SK-N-SH (cell line): ENCODE data around the gene FAM234A. TPM values are rescaled to one million over a fixed set of nuclear protein-coding genes. Genes with fewer than 3 reads are reported as not detected.

Experiments used
- CTCF ChIA-PET: fragments of 300-600, 350-600 bp; formaldehyde crosslinking; extraction: SDS; loops from one replicate; lab custom pipeline; 2021; lab: Yijun Ruan, JAX
- POLR2A ChIA-PET: fragments of 350-600 bp; sonication (Branson Sonifier 250); formaldehyde crosslinking; extraction: SDS; loops from one replicate; lab custom pipeline; 2020; ENCODE audit warnings: antibody characterized with exemption, inconsistent platforms; lab: Yijun Ruan, JAX
- DNase-seq: peaks from one replicate; pipeline ENCODE4 v3.0.0; 2012
- H2AFZ ChIP-seq: fragments of 200-600 bp; sonication (generic); 2 replicates; pipeline ENCODE4 v1.8.1; 2016; ENCODE audit warnings: antibody characterized with exemption, mild to moderate bottlenecking, low read depth
- H3F3A ChIP-seq: fragments of 200-600 bp; sonication (generic); replicated peaks from 2 replicates; pipeline ENCODE3; 2016; ENCODE audit warnings: antibody characterized with exemption, mild to moderate bottlenecking; ENCODE audit not compliant: insufficient read depth
- H3K27ac ChIP-seq, 2 experiments: fragments of 200-500 bp in 1 of 2; fragments of 200-600 bp in 1 of 2; sonication (Bioruptor generic) in 1 of 2; sonication (generic), shearing (Covaris generic) in 1 of 2; 2 replicates each; pipeline versions ENCODE4 v1.5.1 to v1.6.1; 2014 to 2016; ENCODE audit warnings: low read depth in 2 of 2, inconsistent platforms in 1 of 2, low read length in 1 of 2, mild to moderate bottlenecking in 1 of 2, mixed read lengths in 1 of 2
- H3K27me3 ChIP-seq: fragments of 200-600 bp; sonication (generic), shearing (Covaris generic); 2 replicates; pipeline ENCODE4 v1.6.1; 2016; ENCODE audit warnings: mixed run types; ENCODE audit not compliant: insufficient read depth
- H3K36me3 ChIP-seq, 2 experiments: fragments of 200-500 bp in 1 of 2; fragments of 200-600 bp in 1 of 2; sonication (Bioruptor generic) in 1 of 2; sonication (generic) in 1 of 2; replicated peaks in 1 of 2; 2 replicates each; pipeline versions ENCODE3 to v1.5.1; 2014 to 2016; ENCODE audit warnings: low read length in 1 of 2, mild to moderate bottlenecking in 1 of 2; ENCODE audit not compliant: insufficient read depth in 2 of 2, control insufficient read depth in 1 of 2
- H3K4me1 ChIP-seq, 2 experiments: fragments of 200-500 bp in 1 of 2; fragments of 200-600 bp in 1 of 2; sonication (Bioruptor generic) in 1 of 2; sonication (generic), shearing (Covaris generic) in 1 of 2; 2 replicates each; pipeline versions ENCODE4 v1.5.1 to v1.6.1; 2014 to 2016; ENCODE audit warnings: low read depth in 1 of 2, low read length in 1 of 2, mixed run types in 1 of 2; ENCODE audit not compliant: insufficient read depth in 2 of 2, control insufficient read depth in 1 of 2
- H3K4me2 ChIP-seq: fragments of 200-600 bp; sonication (generic), shearing (Covaris generic); 2 replicates; pipeline ENCODE4 v1.6.1; 2017; ENCODE audit warnings: mixed run types
- H3K4me3 ChIP-seq, 2 experiments: fragments of 200-500 bp in 1 of 2; fragments of 200-600 bp in 1 of 2; sonication (Bioruptor generic) in 1 of 2; sonication (generic), shearing (Covaris generic) in 1 of 2; 2 replicates each; pipeline versions ENCODE4 v1.5.1 to v1.8.1; 2014 to 2016; ENCODE audit warnings: low read depth in 2 of 2, inconsistent platforms in 1 of 2, low read length in 1 of 2, mild to moderate bottlenecking in 1 of 2, mixed read lengths in 1 of 2, moderate library complexity in 1 of 2
- H3K79me2 ChIP-seq: fragments of 200-600 bp; sonication (generic); 2 replicates; pipeline ENCODE4 v1.8.1; 2017; ENCODE audit warnings: mild to moderate bottlenecking; ENCODE audit not compliant: insufficient read depth
- H3K9ac ChIP-seq: fragments of 200-600 bp; sonication (generic); 2 replicates; pipeline ENCODE4 v1.6.1; 2017; ENCODE audit warnings: mixed run types
- H3K9me2 ChIP-seq: fragments of 200-600 bp; sonication (generic); 2 replicates; pipeline ENCODE4 v1.6.1; 2017; ENCODE audit warnings: mixed run types
- H3K9me3 ChIP-seq: fragments of 200-600 bp; sonication (generic); 2 replicates; pipeline ENCODE4 v1.6.1; 2017; ENCODE audit warnings: mixed run types, mild to moderate bottlenecking, moderate library complexity
- H4K20me1 ChIP-seq: fragments of 200-600 bp; sonication (generic); 2 replicates; pipeline ENCODE4 v1.6.1; 2017; ENCODE audit warnings: mild to moderate bottlenecking, mixed run types; ENCODE audit not compliant: insufficient read depth
- CHD2 ChIP-seq: fragments of 150-350 bp; IDR thresholded peaks from 2 replicates; pipeline ENCODE4 v1.6.1; 2018; ENCODE audit warnings: low read length; ENCODE audit not compliant: partially characterized antibody
- EZH2phosphoT487 ChIP-seq: fragments of 200-600 bp; sonication (generic); IDR thresholded peaks from 2 replicates; pipeline ENCODE4 v1.6.1; 2017; ENCODE audit warnings: low read depth, mixed run types, mild to moderate bottlenecking, antibody characterized with exemption, moderate library complexity, borderline replicate concordance
- FOXJ3 ChIP-seq: sonication (generic); formaldehyde crosslinking; IDR thresholded peaks from 2 replicates; pipeline ENCODE4 v1.5.1; 2020; ENCODE audit warnings: mild to moderate bottlenecking, missing genetic modification reagents
- GABPA ChIP-seq: IDR thresholded peaks from 2 replicates; pipeline ENCODE4 v1.4.0; 2012; ENCODE audit warnings: low read depth, mild to moderate bottlenecking
- MAX ChIP-seq: IDR thresholded peaks from 2 replicates; pipeline ENCODE4 v1.4.0; 2012; ENCODE audit warnings: low read depth
- NRF1 ChIP-seq: IDR thresholded peaks from 2 replicates; pipeline ENCODE4 v1.6.1; 2012; ENCODE audit warnings: low read depth, mild to moderate bottlenecking, low read length
- POLR2AphosphoS5 ChIP-seq: IDR thresholded peaks from 2 replicates; pipeline ENCODE4 v1.6.1; 2012; ENCODE audit warnings: low read depth, low read length
- RAD21 ChIP-seq: IDR thresholded peaks from 2 replicates; pipeline ENCODE4 v1.6.1; 2012; ENCODE audit warnings: mild to moderate bottlenecking, low read length
- RFX5 ChIP-seq: IDR thresholded peaks from 2 replicates; pipeline ENCODE4 v1.6.1; 2012; ENCODE audit warnings: mild to moderate bottlenecking, improper control_type of control experiment, low read length
- RXRA ChIP-seq: IDR thresholded peaks from 2 replicates; pipeline ENCODE4 v1.4.0; 2012; ENCODE audit warnings: low read depth, mild to moderate bottlenecking, borderline replicate concordance
- SIN3A ChIP-seq: IDR thresholded peaks from 2 replicates; pipeline ENCODE4 v1.6.1; 2012; ENCODE audit warnings: low read depth, mild to moderate bottlenecking, low read length, moderate library complexity, borderline replicate concordance
- SMC3 ChIP-seq: IDR thresholded peaks from 2 replicates; pipeline ENCODE4 v1.6.1; 2012; ENCODE audit warnings: low read depth, low read length, improper control_type of control experiment
- TAF1 ChIP-seq: IDR thresholded peaks from 2 replicates; pipeline ENCODE4 v1.6.1; 2012; ENCODE audit warnings: low read depth, mild to moderate bottlenecking, low read length, moderate library complexity, borderline replicate concordance
- TCF12 ChIP-seq: IDR thresholded peaks from 2 replicates; pipeline ENCODE4 v1.4.0; 2012
- WGBS: methylation state at CpG from one replicate; pipeline ENCODE4 v1.1.6; 2017; ENCODE audit warnings: low lambda C conversion rate; 5-methylcytosine and 5-hydroxymethylcytosine counted together
- polyA plus RNA-seq, 3 experiments: library from polyadenylated mRNA; depleted of rRNA; stranded (reverse); fragments of >200 nt; gene quantifications; 2 replicates each; pipeline ENCODE4 v1.2.3, GENCODE V29; 2012
- TF ChIP-seq, protein P1 (sequence below): IDR thresholded peaks from 2 replicates; pipeline ENCODE4 v1.4.0; 2012; ENCODE audit warnings: low read depth, borderline replicate concordance
- TF ChIP-seq, protein P2 (sequence below): fragments of 150-350 bp; IDR thresholded peaks from 2 replicates; pipeline ENCODE4 v1.6.1; 2017; ENCODE audit warnings: antibody characterized with exemption, low read length, low read depth, borderline replicate concordance
- TF ChIP-seq, protein P3 (sequence below): IDR thresholded peaks from 2 replicates; pipeline ENCODE4 v1.6.1; 2012; ENCODE audit warnings: mild to moderate bottlenecking, low read depth, low read length, moderate library complexity

FAM234A gene
- polyA plus RNA-seq, 1 of the 3 experiments (the other 2 are of a cell fraction), result 126 TPM

- no peaks in the 10 kb centered on the region for H3K4me1 ChIP-seq
- no peaks in the 10 kb centered on the region for H3F3A ChIP-seq
- no peaks in the 10 kb centered on the region for H3K9me3 ChIP-seq
- no peak overlapping the region for H2AFZ ChIP-seq
- no peaks in the 10 kb centered on the region for H3K27me3 ChIP-seq
- no peaks in the 10 kb centered on the region for H3K79me2 ChIP-seq
- DNase-seq, result no peak
- H3K9me2 ChIP-seq, result no peaks in the 10 kb centered on the region
- CTCF ChIA-PET, result interaction anchor here (1.0 kb wide), 1 partner anchor 48 kb away, joined by 4 read pairs; the partner anchor contains the start of gene AXIN1
- H3K4me3 ChIP-seq, result no peak overlapping the region
- H3K9ac ChIP-seq, result no peak overlapping the region
- H3K36me3 ChIP-seq, result peaks cover 0 to 18% of the 10 kb centered on the region in 2 experiments
- no peaks in the 10 kb centered on the region for H4K20me1 ChIP-seq
- H3K27ac ChIP-seq, result no peak overlapping the region
- POLR2A ChIA-PET, result no interaction called here
- TF ChIP-seq SMC3 (0 out of 2 replicates have a peak, but pooled peaks have one; percentile 15), NRF1 (no peak), RAD21 (peak; percentile 43)
- TF ChIP-seq, all 33 proteins: peak for 2
- H3K4me2 ChIP-seq, result no peak overlapping the region
- WGBS, result 96% methylated on average over 34 of the region's 43 CpGs
Measured at GRCh38 chr16:303760-304505, 69.3 kb downstream of the FAM234A start.

GRCh38 chr16:305916-306626 lies 71.5 kb downstream of the FAM234A start:
- H3K27ac ChIP-seq, result no peak overlapping the region
- WGBS, result 94% methylated on average over 19 of the region's 19 CpGs
- no peaks in the 10 kb centered on the region for H3F3A ChIP-seq
- DNase-seq, result no peak
- H3K9me3 ChIP-seq, result no peaks in the 10 kb centered on the region
- H3K4me1 ChIP-seq, result no peaks in the 10 kb centered on the region
- no peaks in the 10 kb centered on the region for H3K79me2 ChIP-seq
- H3K36me3 ChIP-seq, result peaks cover 0 to 23% of the 10 kb centered on the region in 2 experiments
- no peak overlapping the region for H2AFZ ChIP-seq
- no peak overlapping the region for H3K4me3 ChIP-seq
- no peaks in the 10 kb centered on the region for H3K9me2 ChIP-seq
- no peaks in the 10 kb centered on the region for H4K20me1 ChIP-seq
- no peak overlapping the region for H3K4me2 ChIP-seq
- no peak overlapping the region for H3K9ac ChIP-seq
- H3K27me3 ChIP-seq, result no peaks in the 10 kb centered on the region
- POLR2A ChIA-PET, result no interaction called here
- CTCF ChIA-PET, result interaction anchor here (1.0 kb wide), 1 partner anchor 12 kb away, joined by 4 read pairs; no protein-coding TSS in a partner anchor
- TF ChIP-seq EZH2phosphoT487 (no peak), SIN3A (no peak), GABPA (no peak), FOXJ3 (CRISPR knock-in tag) (no peak), RXRA (no peak), TCF12 (no peak), NRF1 (no peak), SMC3 (no peak), CHD2 (no peak), RAD21 (no peak), RFX5 (no peak), POLR2AphosphoS5 (no peak), TAF1 (no peak), MAX (no peak)
- TF ChIP-seq, protein P1, sequence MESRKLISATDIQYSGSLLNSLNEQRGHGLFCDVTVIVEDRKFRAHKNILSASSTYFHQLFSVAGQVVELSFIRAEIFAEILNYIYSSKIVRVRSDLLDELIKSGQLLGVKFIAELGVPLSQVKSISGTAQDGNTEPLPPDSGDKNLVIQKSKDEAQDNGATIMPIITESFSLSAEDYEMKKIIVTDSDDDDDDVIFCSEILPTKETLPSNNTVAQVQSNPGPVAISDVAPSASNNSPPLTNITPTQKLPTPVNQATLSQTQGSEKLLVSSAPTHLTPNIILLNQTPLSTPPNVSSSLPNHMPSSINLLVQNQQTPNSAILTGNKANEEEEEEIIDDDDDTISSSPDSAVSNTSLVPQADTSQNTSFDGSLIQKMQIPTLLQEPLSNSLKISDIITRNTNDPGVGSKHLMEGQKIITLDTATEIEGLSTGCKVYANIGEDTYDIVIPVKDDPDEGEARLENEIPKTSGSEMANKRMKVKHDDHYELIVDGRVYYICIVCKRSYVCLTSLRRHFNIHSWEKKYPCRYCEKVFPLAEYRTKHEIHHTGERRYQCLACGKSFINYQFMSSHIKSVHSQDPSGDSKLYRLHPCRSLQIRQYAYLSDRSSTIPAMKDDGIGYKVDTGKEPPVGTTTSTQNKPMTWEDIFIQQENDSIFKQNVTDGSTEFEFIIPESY, result no peak
- TF ChIP-seq, protein P2, sequence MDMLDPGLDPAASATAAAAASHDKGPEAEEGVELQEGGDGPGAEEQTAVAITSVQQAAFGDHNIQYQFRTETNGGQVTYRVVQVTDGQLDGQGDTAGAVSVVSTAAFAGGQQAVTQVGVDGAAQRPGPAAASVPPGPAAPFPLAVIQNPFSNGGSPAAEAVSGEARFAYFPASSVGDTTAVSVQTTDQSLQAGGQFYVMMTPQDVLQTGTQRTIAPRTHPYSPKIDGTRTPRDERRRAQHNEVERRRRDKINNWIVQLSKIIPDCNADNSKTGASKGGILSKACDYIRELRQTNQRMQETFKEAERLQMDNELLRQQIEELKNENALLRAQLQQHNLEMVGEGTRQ, result no peak
- TF ChIP-seq, protein P3, sequence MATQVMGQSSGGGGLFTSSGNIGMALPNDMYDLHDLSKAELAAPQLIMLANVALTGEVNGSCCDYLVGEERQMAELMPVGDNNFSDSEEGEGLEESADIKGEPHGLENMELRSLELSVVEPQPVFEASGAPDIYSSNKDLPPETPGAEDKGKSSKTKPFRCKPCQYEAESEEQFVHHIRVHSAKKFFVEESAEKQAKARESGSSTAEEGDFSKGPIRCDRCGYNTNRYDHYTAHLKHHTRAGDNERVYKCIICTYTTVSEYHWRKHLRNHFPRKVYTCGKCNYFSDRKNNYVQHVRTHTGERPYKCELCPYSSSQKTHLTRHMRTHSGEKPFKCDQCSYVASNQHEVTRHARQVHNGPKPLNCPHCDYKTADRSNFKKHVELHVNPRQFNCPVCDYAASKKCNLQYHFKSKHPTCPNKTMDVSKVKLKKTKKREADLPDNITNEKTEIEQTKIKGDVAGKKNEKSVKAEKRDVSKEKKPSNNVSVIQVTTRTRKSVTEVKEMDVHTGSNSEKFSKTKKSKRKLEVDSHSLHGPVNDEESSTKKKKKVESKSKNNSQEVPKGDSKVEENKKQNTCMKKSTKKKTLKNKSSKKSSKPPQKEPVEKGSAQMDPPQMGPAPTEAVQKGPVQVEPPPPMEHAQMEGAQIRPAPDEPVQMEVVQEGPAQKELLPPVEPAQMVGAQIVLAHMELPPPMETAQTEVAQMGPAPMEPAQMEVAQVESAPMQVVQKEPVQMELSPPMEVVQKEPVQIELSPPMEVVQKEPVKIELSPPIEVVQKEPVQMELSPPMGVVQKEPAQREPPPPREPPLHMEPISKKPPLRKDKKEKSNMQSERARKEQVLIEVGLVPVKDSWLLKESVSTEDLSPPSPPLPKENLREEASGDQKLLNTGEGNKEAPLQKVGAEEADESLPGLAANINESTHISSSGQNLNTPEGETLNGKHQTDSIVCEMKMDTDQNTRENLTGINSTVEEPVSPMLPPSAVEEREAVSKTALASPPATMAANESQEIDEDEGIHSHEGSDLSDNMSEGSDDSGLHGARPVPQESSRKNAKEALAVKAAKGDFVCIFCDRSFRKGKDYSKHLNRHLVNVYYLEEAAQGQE, result no peak
